Measurements from ENCODE around the gene RGS6.

Gene RGS6

GRCh38 chr14:72514660-72515025 lies 582.4 kb downstream of the RGS6 start:
- DNase-seq = no peak

GRCh38 chr14:72515779-72516770 lies 583.8 kb downstream of the RGS6 start:
- DNase-seq = peak; percentile 55 to 77

GRCh38 chr14:72516936-72517700 lies 584.9 kb downstream of the RGS6 start:
- DNase-seq = peak; percentile 74 to 79

GRCh38 chr14:72517736-72518135 lies 585.5 kb downstream of the RGS6 start:
- DNase-seq = no peak

- no peak for DNase-seq
These were observed 586.7 kb downstream of the RGS6 start for GRCh38 chr14:72518809-72519377.

GRCh38 chr14:72519543-72519942 lies 587.3 kb downstream of the RGS6 start:
- DNase-seq = no peak

GRCh38 chr14:72521045-72521444 lies 588.8 kb downstream of the RGS6 start:
- no peak for DNase-seq

GRCh38 chr14:72521968-72522741 lies 589.9 kb downstream of the RGS6 start:
- DNase-seq = no peak

GRCh38 chr14:72522847-72523246 lies 590.6 kb downstream of the RGS6 start:
- no peak for DNase-seq

- no peak for DNase-seq
These were observed 591.4 kb downstream of the RGS6 start for GRCh38 chr14:72523424-72524294.

- DNase-seq = no peak
These were observed 592.0 kb downstream of the RGS6 start for GRCh38 chr14:72524295-72524629.

GRCh38 chr14:72525087-72525915 lies 593.1 kb downstream of the RGS6 start:
- DNase-seq = no peak

- no peak for DNase-seq
These were observed 595.4 kb downstream of the RGS6 start for GRCh38 chr14:72527591-72527990.

- no peak for DNase-seq
These were observed 596.0 kb downstream of the RGS6 start for GRCh38 chr14:72528059-72528862.

- DNase-seq = no peak
These were observed 596.6 kb downstream of the RGS6 start for GRCh38 chr14:72528863-72529175.

- DNase-seq = no peak
These were observed 600.6 kb downstream of the RGS6 start for GRCh38 chr14:72532686-72533454.

- no peak for DNase-seq
These were observed 603.3 kb downstream of the RGS6 start for GRCh38 chr14:72535485-72535884.

- no peak for DNase-seq
These were observed 606.2 kb downstream of the RGS6 start for GRCh38 chr14:72538387-72538786.

- no peak for DNase-seq
These were observed 607.6 kb downstream of the RGS6 start for GRCh38 chr14:72539661-72540315.

All from cerebellar nuclear complex (tissue), 1 donor.